ENCODE data around the gene EZH1.

The EZH1 gene

DNA sequence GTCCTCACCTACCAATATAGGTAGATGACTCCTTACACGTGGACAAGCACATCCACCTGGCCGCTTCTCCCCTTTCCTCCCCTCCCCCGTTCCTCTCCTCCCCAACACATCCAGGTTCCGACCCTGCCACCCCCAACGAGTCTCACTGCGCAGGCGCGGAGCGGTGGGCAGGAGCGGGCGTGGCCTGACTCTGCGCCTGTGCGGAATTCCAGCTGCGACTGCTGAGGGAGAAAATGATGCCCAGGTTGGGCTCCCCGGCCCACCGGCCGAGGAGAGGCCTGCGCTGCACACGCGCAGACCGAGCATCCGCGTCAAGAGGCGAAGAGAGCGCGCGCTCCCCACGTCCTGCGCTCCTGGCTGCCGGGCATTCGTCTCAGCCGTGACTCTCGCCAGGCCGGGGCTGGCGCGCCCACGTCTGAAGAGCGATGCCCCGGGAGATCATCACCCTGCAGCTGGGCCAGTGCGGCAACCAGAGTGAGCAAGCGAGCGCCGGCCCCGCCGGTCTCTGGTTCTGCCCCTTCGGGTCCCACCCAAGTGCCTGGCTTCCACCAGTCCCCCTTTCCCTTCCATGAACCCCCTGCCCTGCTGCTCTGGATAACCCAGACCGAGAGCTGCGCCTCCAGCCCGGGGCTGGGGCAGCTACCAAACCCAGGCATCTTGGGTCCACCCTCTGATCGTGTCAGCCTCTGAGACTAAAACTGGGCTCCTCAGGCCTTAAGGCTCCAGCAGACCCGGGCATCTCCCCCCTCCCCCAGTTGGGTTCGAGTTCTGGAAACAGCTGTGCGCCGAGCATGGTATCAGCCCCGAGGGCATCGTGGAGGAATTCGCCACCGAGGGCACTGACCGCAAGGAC lies 85.5 kb downstream of the EZH1 start, which contains the start of gene TUBG2 (continued):
- TF ChIP-seq, protein P1, sequence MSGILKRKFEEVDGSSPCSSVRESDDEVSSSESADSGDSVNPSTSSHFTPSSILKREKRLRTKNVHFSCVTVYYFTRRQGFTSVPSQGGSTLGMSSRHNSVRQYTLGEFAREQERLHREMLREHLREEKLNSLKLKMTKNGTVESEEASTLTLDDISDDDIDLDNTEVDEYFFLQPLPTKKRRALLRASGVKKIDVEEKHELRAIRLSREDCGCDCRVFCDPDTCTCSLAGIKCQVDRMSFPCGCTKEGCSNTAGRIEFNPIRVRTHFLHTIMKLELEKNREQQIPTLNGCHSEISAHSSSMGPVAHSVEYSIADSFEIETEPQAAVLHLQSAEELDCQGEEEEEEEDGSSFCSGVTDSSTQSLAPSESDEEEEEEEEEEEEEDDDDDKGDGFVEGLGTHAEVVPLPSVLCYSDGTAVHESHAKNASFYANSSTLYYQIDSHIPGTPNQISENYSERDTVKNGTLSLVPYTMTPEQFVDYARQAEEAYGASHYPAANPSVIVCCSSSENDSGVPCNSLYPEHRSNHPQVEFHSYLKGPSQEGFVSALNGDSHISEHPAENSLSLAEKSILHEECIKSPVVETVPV (CRISPR knock-in tag; IDR thresholded peaks at IDR 0.05): no peak
- TF ChIP-seq PPARA (CRISPR knock-in tag; IDR thresholded peaks at IDR 0.05; ENCODE audit: borderline replicate concordance) (no peak), ZFP3 (CRISPR knock-in tag; IDR thresholded peaks at IDR 0.05) (no peak)
- TF ChIP-seq, protein P2, sequence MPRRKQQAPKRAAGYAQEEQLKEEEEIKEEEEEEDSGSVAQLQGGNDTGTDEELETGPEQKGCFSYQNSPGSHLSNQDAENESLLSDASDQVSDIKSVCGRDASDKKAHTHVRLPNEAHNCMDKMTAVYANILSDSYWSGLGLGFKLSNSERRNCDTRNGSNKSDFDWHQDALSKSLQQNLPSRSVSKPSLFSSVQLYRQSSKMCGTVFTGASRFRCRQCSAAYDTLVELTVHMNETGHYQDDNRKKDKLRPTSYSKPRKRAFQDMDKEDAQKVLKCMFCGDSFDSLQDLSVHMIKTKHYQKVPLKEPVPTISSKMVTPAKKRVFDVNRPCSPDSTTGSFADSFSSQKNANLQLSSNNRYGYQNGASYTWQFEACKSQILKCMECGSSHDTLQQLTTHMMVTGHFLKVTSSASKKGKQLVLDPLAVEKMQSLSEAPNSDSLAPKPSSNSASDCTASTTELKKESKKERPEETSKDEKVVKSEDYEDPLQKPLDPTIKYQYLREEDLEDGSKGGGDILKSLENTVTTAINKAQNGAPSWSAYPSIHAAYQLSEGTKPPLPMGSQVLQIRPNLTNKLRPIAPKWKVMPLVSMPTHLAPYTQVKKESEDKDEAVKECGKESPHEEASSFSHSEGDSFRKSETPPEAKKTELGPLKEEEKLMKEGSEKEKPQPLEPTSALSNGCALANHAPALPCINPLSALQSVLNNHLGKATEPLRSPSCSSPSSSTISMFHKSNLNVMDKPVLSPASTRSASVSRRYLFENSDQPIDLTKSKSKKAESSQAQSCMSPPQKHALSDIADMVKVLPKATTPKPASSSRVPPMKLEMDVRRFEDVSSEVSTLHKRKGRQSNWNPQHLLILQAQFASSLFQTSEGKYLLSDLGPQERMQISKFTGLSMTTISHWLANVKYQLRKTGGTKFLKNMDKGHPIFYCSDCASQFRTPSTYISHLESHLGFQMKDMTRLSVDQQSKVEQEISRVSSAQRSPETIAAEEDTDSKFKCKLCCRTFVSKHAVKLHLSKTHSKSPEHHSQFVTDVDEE (CRISPR knock-in tag; IDR thresholded peaks at IDR 0.05): no peak

DNA sequence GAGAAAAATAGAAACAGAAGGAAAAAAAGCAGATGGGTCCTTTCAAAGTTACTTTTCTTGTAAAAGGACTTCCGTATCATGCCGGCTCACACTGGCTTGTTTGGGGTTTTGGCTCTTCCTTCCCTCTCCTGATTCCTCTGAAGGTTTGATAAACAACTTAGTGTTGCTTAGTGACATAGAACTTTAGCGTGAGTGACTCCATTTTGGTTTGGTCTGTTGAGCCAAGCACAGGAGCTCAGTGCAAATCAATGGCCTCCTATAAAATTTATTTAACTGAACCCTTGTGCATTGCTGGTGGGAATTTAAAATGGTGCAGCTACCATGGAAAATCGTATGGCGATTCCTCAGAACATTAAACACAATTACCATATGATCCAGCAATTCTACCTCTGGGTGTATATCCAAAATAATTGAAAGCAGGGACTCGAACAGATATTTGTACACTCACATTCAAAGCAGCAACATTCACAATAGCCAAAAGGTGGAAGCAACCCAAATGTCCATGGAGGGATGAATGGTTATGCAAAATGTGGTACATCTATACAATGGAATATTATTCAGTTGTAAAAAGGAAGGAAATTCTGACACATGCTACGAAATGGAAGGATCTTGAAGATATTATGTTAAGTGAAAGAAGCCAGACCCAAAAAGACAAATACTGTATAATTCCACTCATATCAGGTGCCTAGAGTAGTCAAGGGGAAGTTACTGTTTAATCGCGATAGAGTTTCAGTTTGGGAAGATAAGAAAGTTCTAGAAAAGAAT lies 86.8 kb downstream of the EZH1 start:
- no peak for TF ChIP-seq ISL1 (CRISPR knock-in tag; IDR thresholded peaks at IDR 0.05)
- no peak for TF ChIP-seq ZFP30 (CRISPR knock-in tag; IDR thresholded peaks at IDR 0.05)
- TF ChIP-seq ZNF8 (CRISPR knock-in tag; IDR thresholded peaks at IDR 0.05): peak; percentile 97
- no peak for TF ChIP-seq CSDC2 (CRISPR knock-in tag; IDR thresholded peaks at IDR 0.05)
- no peak for ATAC-seq

DNA sequence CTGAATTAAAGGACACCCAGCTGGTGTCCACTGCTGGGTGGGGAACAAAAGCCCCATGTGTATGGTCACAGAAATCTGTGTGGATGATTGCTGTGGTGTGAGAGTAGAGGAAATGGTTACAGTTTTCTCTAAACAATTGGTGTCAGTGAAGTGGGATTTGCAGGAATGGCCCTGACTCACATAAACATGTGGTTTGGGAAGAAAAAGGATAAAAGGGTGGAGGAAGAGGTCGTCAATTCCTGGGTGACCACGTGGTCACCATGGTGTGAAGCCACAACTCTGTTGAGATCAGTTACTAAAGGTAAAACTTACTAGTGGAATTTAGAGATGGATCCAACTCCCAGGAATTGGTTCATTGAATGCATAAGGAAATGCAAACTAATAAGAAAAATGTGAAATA lies 89.3 kb downstream of the EZH1 start:
- no peak for ATAC-seq
- no peak for TF ChIP-seq TOX (CRISPR knock-in tag; IDR thresholded peaks at IDR 0.05; ENCODE audit: borderline replicate concordance)
- no peak for TF ChIP-seq ZC3H10 (CRISPR knock-in tag; IDR thresholded peaks at IDR 0.05)
- no peak for TF ChIP-seq TCF4 (CRISPR knock-in tag; IDR thresholded peaks at IDR 0.05; ENCODE audit: borderline replicate concordance)
- TF ChIP-seq RARB (CRISPR knock-in tag; IDR thresholded peaks at IDR 0.05): no peak
- TF ChIP-seq, protein P2 (CRISPR knock-in tag; IDR thresholded peaks at IDR 0.05): no peak
- no peak for TF ChIP-seq ZNF8 (CRISPR knock-in tag; IDR thresholded peaks at IDR 0.05)

DNA sequence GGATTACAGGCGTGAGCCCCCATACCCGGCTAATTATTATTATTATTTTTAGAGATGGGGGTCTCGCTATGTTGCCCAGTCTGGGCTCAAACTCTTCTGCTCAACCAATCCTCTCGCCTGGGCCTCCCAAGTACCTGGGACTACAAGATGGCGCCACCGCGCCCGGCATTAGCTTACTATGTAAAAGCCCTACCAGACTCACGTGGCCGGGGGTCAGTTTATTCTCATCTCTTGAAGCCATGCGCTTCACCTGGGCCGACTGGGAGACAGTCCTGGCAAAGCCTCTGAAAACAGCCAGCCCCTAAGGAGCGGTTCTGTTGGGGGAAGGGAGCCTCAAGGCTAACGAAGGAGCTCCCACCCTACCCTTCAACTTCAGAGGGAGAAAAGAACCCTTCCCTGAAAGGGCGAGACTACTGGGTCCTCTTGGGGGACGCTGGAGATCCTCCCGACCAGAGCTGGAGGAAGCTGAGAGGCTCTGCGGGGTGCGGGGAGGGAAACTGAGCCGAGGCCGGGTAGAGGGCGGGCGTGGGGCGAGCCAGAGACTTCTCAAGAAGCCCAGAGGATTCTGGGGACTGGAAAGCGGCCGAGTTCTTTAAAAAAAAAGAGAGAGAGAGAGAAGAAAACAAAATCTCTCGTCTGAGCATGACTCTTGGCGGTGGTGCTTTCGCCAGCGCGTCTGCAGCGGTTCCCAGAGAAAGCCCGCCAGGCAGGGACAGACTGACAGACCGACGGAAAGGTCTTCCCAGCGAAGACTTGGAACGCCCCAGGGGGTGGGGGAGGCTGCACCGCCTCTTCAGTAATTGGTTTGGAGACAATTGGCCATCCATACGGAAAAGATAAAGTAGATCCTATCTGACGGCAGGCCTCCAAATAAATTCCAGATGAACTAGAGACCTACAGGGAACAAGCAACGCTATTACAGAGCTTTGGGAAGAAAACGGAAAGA lies 91.4 kb downstream of the EZH1 start:
- TF ChIP-seq TCF4 (CRISPR knock-in tag; IDR thresholded peaks at IDR 0.05; ENCODE audit: borderline replicate concordance): peak; percentile 95
- TF ChIP-seq, protein P2 (CRISPR knock-in tag; IDR thresholded peaks at IDR 0.05): peak; percentile 86
- no peak for TF ChIP-seq ARNTL (CRISPR knock-in tag; IDR thresholded peaks at IDR 0.05; ENCODE audit: borderline replicate concordance, low read depth)

More for the DNA sequence above, 91.4 kb downstream of the EZH1 start:
- ATAC-seq: peak; percentile 89

All from SK-N-SH treated with all-trans-retinoic acid at 6 μM for 48 hours (cell line).